Measurements from ENCODE around the gene CST9L. TPM values are rescaled to one million over a fixed set of nuclear protein-coding genes. Genes with fewer than 3 reads are reported as not detected.

The CST9L gene
- total RNA-seq, 1 donor from 2014 or later, result not detected

DNA sequence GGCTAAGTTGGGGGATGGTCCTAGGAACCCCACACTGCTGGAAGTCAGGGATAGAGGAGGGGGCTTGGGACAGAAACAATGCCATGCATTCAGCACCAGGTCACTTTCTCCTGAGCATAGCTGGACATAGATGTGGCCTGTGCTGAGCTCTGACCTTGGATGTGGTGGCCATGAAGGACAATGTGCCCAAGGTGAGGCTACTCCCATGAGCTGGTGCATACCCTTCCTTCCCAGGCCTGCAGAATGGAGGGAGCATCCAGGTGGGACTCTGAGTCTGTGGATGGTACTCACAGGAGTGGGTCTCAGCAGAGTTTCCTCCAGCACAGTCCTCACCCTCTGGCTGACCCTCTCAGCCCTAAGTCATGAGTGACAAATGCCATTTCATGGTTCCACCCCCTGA, 16.9 kb downstream of the CST9L start:
- Mint-ChIP-seq H3K27me3 (ENCODE audit: low read depth) (no peaks in the 10 kb centered on the region), H3K9me3 (no peaks in the 10 kb centered on the region), H3K4me1 (no peaks in the 10 kb centered on the region), H3K36me3 (ENCODE audit: low read depth) (no peaks in the 10 kb centered on the region), H3K4me3 (no peak overlapping the region), H3K27ac (ENCODE audit: unreplicated experiment) (no peak overlapping the region)
- DNase-seq (ENCODE audit: low read depth, low spot score), result no peak
- TF ChIP-seq, protein P1, sequence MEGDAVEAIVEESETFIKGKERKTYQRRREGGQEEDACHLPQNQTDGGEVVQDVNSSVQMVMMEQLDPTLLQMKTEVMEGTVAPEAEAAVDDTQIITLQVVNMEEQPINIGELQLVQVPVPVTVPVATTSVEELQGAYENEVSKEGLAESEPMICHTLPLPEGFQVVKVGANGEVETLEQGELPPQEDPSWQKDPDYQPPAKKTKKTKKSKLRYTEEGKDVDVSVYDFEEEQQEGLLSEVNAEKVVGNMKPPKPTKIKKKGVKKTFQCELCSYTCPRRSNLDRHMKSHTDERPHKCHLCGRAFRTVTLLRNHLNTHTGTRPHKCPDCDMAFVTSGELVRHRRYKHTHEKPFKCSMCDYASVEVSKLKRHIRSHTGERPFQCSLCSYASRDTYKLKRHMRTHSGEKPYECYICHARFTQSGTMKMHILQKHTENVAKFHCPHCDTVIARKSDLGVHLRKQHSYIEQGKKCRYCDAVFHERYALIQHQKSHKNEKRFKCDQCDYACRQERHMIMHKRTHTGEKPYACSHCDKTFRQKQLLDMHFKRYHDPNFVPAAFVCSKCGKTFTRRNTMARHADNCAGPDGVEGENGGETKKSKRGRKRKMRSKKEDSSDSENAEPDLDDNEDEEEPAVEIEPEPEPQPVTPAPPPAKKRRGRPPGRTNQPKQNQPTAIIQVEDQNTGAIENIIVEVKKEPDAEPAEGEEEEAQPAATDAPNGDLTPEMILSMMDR (conservative IDR thresholded peaks at IDR 0.05), result no peak

- Mint-ChIP-seq H3K36me3 (ENCODE audit: low read depth) (no peaks in the 10 kb centered on the region), H3K27ac (ENCODE audit: unreplicated experiment) (no peak overlapping the region), H3K4me1 (no peaks in the 10 kb centered on the region), H3K9me3 (no peaks in the 10 kb centered on the region), H3K4me3 (no peak overlapping the region), H3K27me3 (ENCODE audit: low read depth) (no peaks in the 10 kb centered on the region)
- TF ChIP-seq, protein P1 (conservative IDR thresholded peaks at IDR 0.05), result no peak
- no peak for DNase-seq (ENCODE audit: low read depth, low spot score)
Measured at GRCh38 chr20:23550227-23550626, 18.1 kb downstream of the CST9L start.

DNA sequence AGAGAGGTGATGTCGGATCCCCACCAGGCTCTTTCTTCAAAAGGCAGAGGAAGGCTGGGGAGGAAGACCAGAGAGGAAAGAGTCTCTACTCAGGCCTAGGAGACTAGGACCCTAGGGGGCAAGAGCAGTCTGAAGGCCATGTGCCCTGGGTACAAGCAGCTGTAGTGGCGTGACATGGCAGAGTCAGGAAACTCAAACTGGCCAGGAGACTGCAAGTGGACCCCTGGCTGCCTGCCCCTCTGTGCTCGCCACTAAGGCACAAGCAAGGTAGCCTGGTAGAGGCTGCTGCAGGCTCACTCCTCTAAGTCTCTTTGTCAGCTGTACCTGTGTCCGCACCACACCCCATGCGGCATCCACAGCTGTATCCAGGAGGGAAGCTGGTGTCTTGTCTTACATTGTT, 19.9 kb downstream of the CST9L start:
- Mint-ChIP-seq H3K27me3 (ENCODE audit: low read depth) (no peaks in the 10 kb centered on the region), H3K9me3 (no peaks in the 10 kb centered on the region), H3K27ac (ENCODE audit: unreplicated experiment) (no peak overlapping the region), H3K4me3 (no peak overlapping the region), H3K36me3 (ENCODE audit: low read depth) (no peaks in the 10 kb centered on the region), H3K4me1 (no peaks in the 10 kb centered on the region)
- no peak for DNase-seq (ENCODE audit: low read depth, low spot score)
- TF ChIP-seq, protein P1 (conservative IDR thresholded peaks at IDR 0.05), result no peak

DNA sequence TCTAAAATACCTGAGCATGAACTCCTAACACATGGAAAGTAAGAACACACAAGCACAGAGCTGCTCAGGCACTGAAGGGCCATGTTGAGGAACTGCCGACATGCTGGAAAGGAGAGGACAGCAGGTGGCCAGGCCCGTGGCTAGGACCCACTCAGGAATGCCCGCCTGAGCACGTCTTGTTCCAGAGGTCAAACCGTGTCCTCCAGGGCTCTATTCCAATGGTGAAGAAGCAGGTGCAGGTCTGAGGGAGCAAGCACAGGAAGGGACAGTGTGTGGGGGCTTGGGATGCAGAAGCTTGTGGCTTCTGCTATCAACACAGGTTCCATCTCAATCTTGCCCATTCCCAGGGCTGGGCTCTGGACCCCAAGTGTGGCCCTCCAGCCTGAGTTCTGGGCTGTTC, 20.7 kb downstream of the CST9L start:
- no peak for DNase-seq (ENCODE audit: low read depth, low spot score)
- no peaks in the 10 kb centered on the region for H3K36me3 Mint-ChIP-seq (ENCODE audit: low read depth)
- H3K27ac Mint-ChIP-seq (ENCODE audit: unreplicated experiment), result no peak overlapping the region
- no peak overlapping the region for H3K4me3 Mint-ChIP-seq
- TF ChIP-seq, protein P1 (conservative IDR thresholded peaks at IDR 0.05), result no peak
- no peaks in the 10 kb centered on the region for H3K9me3 Mint-ChIP-seq
- no peaks in the 10 kb centered on the region for H3K4me1 Mint-ChIP-seq
- H3K27me3 Mint-ChIP-seq (ENCODE audit: low read depth), result peaks cover 2% of the 10 kb centered on the region

GRCh38 chr20:23546435-23547144, 21.7 kb downstream of the CST9L start:
- DNase-seq (ENCODE audit: low read depth, low spot score), result no peak
- Mint-ChIP-seq H3K27me3 (ENCODE audit: low read depth) (peaks cover 2% of the 10 kb centered on the region), H3K9me3 (no peaks in the 10 kb centered on the region), H3K27ac (ENCODE audit: unreplicated experiment) (peak overlapping the region; percentile 62), H3K36me3 (ENCODE audit: low read depth) (no peaks in the 10 kb centered on the region), H3K4me1 (no peaks in the 10 kb centered on the region), H3K4me3 (no peak overlapping the region)
- TF ChIP-seq, protein P1 (conservative IDR thresholded peaks at IDR 0.05), result no peak

Measured in neural crest cell (in vitro differentiated cells).